Thyroid gland (tissue), 4 donors: ENCODE results near the gene NXPE4. TPM values are rescaled to one million over a fixed set of nuclear protein-coding genes. Genes with fewer than 3 reads are reported as not detected.
"Not testable (repeated sequence)": the region's sequence is repeated elsewhere in the genome, so short reads cannot be mapped to it uniquely, and the experiment has no call there.

Experiments
- DNase-seq, 2 donors: peaks; one replicate each; pipeline ENCODE4 v3.0.0-alpha.2; 2019
- H3K27ac ChIP-seq, 3 donors: fragments of 200-600 bp; sonication (generic); 1 replicate in 2 of 3; 2 replicates in 1 of 3; pipeline ENCODE4 v1.5.1; 2016 to 2019; ENCODE audit warnings: mild to moderate bottlenecking in 1 of 3, moderate library complexity in 1 of 3
- H3K27me3 ChIP-seq: fragments of 200-600 bp; sonication (generic); one replicate; pipeline ENCODE4 v1.5.1; 2019
- H3K36me3 ChIP-seq, 2 donors: fragments of 200-600 bp; sonication (generic); one replicate each; pipeline ENCODE4 v1.5.1; 2016 to 2019
- H3K4me1 ChIP-seq, 2 donors: fragments of 200-600 bp; sonication (generic); one replicate each; pipeline ENCODE4 v1.5.1; 2017 to 2019
- H3K4me3 ChIP-seq, 3 donors: fragments of 200-600 bp; sonication (generic); replicated peaks in 1 of 3; 1 replicate in 2 of 3; 2 replicates in 1 of 3; pipeline ENCODE4 v1.5.1; 2016; ENCODE audit warnings: mild to moderate bottlenecking in 1 of 3
- H3K9me3 ChIP-seq: fragments of 200-600 bp; sonication (generic); one replicate; pipeline ENCODE4 v1.5.1; 2017
- POLR2A ChIP-seq, 2 donors: fragments of 450-650 bp; IDR thresholded peaks; one replicate each; pipeline ENCODE4 v1.6.1; 2017; ENCODE audit warnings: antibody characterized with exemption in 2 of 2, mild to moderate bottlenecking in 2 of 2, moderate library complexity in 1 of 2
- WGBS, 2 donors: methylation state at CpG; one replicate each; pipeline ENCODE4 v1.1.5; 2017; 5-methylcytosine and 5-hydroxymethylcytosine counted together
- intact Hi-C: fragments of 100-400 bp; cut with DNase I; formaldehyde crosslinking; loops from one replicate; pipeline ENCODE4 v1.15.1; 2023
- total RNA-seq, 4 donors: library from RNA; depleted of rRNA; stranded (reverse); fragments of >200 nt; gene quantifications; one replicate each; pipeline ENCODE4 v1.2.3, GENCODE V29; 2016
- TF ChIP-seq, protein P1 (sequence below), 6 experiments: fragments of 200-600 bp in 3 of 6; fragments of 450-650 bp in 3 of 6; sonication (generic) in 3 of 6; IDR thresholded peaks; one replicate each; pipeline ENCODE4 v1.5.1; 2016 to 2019; ENCODE audit warnings: antibody characterized with exemption in 6 of 6, mild to moderate bottlenecking in 2 of 6, inconsistent platforms in 1 of 6, moderate library complexity in 1 of 6

Gene NXPE4
- total RNA-seq, 4 donors from 2014 or later: not detected

DNA sequence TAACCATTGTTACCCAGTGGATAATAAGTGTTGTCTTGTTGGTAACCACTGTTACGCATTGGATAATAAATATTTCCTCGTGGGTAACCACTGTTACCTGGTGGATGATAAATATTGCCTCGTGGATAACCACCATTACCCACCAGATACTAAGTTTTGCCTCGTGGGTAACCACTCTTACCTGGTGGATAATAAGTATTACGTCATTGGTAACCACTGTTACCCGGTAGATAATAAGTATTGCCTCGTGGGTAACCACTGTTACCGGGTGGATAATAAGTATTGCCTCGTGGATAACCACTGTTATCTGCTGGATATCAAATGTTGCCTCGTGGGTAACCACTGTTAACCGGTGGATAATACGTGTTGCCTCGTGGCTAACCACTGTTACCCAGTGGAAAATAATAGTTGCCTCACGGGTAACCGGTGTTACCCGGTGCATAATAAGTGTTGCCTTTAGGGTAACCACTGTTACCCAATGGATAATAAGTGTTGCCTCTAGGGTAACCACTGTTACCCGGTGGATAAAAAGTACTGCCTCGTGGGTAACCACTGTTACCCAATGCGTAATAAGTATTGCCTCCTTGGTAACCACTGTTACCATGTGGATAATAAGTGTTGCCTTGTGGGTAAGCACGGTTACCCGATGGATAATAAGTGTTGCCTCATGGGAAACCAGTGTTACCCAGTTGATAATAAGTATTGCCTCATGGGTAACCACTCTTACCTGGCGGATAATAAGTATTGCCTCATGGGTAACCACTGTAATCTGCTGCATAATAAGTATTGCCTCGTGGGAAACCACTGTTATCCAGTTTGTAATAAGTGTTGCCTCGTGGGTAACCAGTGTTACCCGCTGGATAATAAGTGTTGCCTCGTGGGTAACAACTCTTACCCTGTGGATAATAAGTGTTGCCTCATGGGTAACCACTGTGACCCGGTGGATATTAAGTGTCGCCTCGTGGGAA is 21.9 kb upstream of the NXPE4 start:
- H3K4me3 ChIP-seq: no peak overlapping the region
- H3K36me3 ChIP-seq: no peaks in the 10 kb centered on the region
- no peak overlapping the region for H3K27ac ChIP-seq
- intact Hi-C loops: no loop called here
- DNase-seq: no peak
- WGBS, 2 donors: 85 to 93% methylated on average over 29 of the region's 29 CpGs
- no peaks in the 10 kb centered on the region for H3K27me3 ChIP-seq
- TF ChIP-seq, protein P1, sequence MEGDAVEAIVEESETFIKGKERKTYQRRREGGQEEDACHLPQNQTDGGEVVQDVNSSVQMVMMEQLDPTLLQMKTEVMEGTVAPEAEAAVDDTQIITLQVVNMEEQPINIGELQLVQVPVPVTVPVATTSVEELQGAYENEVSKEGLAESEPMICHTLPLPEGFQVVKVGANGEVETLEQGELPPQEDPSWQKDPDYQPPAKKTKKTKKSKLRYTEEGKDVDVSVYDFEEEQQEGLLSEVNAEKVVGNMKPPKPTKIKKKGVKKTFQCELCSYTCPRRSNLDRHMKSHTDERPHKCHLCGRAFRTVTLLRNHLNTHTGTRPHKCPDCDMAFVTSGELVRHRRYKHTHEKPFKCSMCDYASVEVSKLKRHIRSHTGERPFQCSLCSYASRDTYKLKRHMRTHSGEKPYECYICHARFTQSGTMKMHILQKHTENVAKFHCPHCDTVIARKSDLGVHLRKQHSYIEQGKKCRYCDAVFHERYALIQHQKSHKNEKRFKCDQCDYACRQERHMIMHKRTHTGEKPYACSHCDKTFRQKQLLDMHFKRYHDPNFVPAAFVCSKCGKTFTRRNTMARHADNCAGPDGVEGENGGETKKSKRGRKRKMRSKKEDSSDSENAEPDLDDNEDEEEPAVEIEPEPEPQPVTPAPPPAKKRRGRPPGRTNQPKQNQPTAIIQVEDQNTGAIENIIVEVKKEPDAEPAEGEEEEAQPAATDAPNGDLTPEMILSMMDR (IDR thresholded peaks at IDR 0.05): no peak
- H3K9me3 ChIP-seq: no peaks in the 10 kb centered on the region
- no peaks in the 10 kb centered on the region for H3K4me1 ChIP-seq

- H3K27ac ChIP-seq: no peak overlapping the region
- TF ChIP-seq, protein P1 (IDR thresholded peaks at IDR 0.05): no peak
- TF ChIP-seq POLR2A (IDR thresholded peaks at IDR 0.05): no peak
- DNase-seq: no peak
- H3K9me3 ChIP-seq: no peaks in the 10 kb centered on the region
- no peaks in the 10 kb centered on the region for H3K27me3 ChIP-seq
- no peaks in the 10 kb centered on the region for H3K4me1 ChIP-seq
- H3K36me3 ChIP-seq: no peaks in the 10 kb centered on the region
- intact Hi-C loops: no loop called here
- WGBS, 2 donors: 91 to 94% methylated on average over 8 of the region's 8 CpGs
- no peak overlapping the region for H3K4me3 ChIP-seq
Measured at GRCh38 chr11:114616516-114616915, 20.9 kb upstream of the NXPE4 start.

- Histone ChIP-seq H3K36me3 (no peaks in the 10 kb centered on the region), H3K4me1 (no peaks in the 10 kb centered on the region), H3K4me3 (no peak overlapping the region), H3K27me3 (no peaks in the 10 kb centered on the region), H3K9me3 (no peaks in the 10 kb centered on the region), H3K27ac (no peak overlapping the region)
- TF ChIP-seq, protein P1 (IDR thresholded peaks at IDR 0.05): no peak
- TF ChIP-seq POLR2A (IDR thresholded peaks at IDR 0.05): no peak
- no peak for DNase-seq
- intact Hi-C loops: no loop called here
- 87% methylated on average over 17 of the region's 17 CpGs for WGBS, 2 donors
Measured at GRCh38 chr11:114615448-114616361, 20.1 kb upstream of the NXPE4 start.

DNA sequence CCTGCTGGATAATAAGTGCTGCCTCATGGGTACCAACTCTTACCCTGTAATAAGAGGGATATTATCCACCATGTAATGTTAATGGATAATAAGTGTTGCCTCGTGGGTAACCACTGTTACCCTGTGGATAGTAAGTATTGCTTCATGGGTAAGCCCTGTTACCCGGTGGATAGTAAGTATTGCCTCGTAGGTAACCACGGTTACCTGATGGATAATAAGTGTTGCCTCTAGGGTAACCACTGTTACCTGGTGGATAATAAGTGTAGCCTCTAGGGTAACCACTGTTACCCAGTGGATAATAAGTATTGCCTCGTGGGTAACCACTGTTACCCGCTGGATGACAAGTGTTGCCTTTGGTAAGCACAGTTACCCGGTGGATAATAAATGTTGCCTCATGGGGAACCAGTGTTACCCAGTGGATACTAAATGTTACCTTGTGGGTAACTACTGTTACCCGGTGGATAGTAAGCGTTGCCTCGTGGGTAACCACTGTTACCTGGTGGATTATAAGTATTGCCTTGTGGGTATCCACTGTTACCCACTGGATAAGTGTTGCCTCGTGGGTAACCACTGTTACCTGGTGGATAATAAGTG is 18.6 kb upstream of the NXPE4 start:
- Histone ChIP-seq H3K27me3 (no peaks in the 10 kb centered on the region), H3K4me1 (no peaks in the 10 kb centered on the region), H3K27ac (no peak overlapping the region), H3K4me3 (no peak overlapping the region), H3K9me3 (no peaks in the 10 kb centered on the region), H3K36me3 (no peaks in the 10 kb centered on the region)
- intact Hi-C loops: no loop called here
- DNase-seq: no peak
- no peak for TF ChIP-seq POLR2A (IDR thresholded peaks at IDR 0.05)
- TF ChIP-seq, protein P1 (IDR thresholded peaks at IDR 0.05): no peak
- 91 to 92% methylated on average over 11 of the region's 11 CpGs for WGBS, 2 donors

DNA sequence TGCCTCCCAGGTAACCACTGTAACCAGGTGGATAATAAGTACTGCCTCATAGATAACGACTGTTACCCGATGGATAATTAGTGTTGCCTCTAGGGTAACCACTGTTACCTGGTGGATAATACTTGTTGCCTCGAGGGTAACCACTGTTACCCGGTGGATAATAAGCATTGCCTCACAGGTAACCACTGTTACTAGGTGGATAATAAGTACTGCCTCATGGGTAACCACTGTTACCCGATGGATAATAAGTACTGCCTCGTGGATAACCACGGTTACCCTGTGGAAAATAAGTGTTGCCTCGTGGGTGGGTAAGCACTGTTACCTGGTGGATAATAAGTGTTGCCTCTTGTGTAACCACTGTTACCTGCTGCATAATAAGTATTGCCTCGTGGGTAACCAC is 17.5 kb upstream of the NXPE4 start:
- WGBS, 2 donors: 86 to 88% methylated on average over 9 of the region's 9 CpGs
- DNase-seq, H3K27ac ChIP-seq, H3K9me3 ChIP-seq, H3K4me1 ChIP-seq, H3K27me3 ChIP-seq, H3K36me3 ChIP-seq, intact Hi-C loops, H3K4me3 ChIP-seq: not testable (repeated sequence)
